GM19455 (cell line): ENCODE results near the gene COA3.

Experiments used
- ATAC-seq: cut with Tn5 transposase; IDR thresholded peaks from one replicate; pipeline ENCODE4 v1.9.1; 2021; ENCODE audit not compliant: unreplicated experiment

Gene COA3

GRCh38 chr17:42798383-42799380 is at the start of gene COA3, which contains the start of gene CNTD1:
Gene COA3 (minus strand): TSS chr17:42798704. CDS start chr17:42798681, 23 bp downstream.
Gene CNTD1 (plus strand): TSS chr17:42798861. CDS start chr17:42799068, 207 bp downstream.
- peak; percentile 79 for ATAC-seq

DNA sequence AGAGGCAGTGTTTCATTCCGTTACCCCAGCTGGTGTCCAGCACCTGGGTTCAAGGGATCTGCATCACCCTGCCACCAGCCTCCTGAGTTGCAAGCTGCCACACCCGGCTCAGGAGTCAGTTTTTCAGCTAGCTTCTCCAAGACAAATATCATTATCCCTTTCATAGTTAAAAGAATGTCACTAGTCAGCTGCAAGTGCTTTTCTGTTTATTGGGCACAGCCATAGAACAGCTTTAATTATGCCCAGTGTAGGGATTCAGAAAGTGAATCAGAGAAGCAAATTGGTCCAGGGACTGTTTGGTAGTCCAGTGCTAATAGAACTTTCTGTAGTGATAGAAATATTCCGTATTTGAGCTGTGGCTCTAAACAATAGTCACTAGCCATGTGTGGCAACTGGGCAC is 49.6 kb upstream of the COA3 start:
- ATAC-seq, result no peak

GRCh38 chr17:42846594-42847280 is 48.2 kb upstream of the COA3 start:
- ATAC-seq, result no peak

DNA sequence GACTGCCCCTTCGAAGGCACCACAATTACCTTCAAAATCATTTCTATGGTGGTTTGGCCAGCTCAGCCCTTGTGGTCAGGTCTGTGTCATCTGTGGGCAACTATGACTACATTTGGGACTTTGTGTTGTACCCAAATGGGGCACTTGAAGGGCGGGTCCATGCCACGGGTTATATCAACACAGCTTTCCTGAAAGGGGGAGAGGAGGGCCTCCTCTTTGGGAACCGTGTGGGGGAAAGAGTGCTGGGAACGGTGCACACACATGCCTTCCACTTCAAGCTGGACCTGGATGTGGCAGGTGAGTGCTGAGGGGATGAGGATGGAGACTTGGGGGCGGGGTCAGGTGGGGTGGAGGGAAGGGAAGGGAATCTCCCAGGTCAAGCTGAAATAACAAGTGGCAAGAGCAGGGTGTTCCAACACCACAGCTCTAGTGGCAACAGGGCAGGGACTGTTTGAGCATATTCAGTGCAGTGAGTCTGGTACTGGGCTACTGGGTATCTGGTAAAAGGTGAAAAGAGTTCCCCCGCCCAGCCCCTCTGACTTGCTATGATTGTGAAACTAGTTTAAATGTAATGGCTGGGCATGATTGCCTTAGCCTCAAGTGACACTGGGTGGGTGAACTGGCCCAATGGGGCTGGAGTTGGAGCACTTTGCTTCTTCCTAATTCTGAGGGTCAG is 47.6 kb upstream of the COA3 start:
- no peak for ATAC-seq

DNA sequence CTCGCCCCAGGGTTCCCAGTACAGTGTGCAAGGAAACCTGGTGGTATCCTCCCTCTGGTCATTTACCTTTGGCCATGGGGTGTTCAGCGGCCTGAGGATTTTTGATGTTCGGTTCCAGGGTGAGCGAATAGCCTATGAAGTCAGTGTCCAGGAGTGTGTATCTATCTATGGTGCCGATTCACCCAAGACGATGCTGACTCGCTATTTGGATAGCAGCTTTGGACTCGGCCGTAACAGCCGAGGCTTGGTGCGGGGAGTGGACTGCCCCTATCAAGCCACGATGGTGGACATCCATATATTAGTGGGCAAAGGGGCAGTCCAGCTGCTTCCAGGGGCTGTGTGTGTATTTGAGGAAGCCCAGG is 47.0 kb upstream of the COA3 start:
- no peak for ATAC-seq

DNA sequence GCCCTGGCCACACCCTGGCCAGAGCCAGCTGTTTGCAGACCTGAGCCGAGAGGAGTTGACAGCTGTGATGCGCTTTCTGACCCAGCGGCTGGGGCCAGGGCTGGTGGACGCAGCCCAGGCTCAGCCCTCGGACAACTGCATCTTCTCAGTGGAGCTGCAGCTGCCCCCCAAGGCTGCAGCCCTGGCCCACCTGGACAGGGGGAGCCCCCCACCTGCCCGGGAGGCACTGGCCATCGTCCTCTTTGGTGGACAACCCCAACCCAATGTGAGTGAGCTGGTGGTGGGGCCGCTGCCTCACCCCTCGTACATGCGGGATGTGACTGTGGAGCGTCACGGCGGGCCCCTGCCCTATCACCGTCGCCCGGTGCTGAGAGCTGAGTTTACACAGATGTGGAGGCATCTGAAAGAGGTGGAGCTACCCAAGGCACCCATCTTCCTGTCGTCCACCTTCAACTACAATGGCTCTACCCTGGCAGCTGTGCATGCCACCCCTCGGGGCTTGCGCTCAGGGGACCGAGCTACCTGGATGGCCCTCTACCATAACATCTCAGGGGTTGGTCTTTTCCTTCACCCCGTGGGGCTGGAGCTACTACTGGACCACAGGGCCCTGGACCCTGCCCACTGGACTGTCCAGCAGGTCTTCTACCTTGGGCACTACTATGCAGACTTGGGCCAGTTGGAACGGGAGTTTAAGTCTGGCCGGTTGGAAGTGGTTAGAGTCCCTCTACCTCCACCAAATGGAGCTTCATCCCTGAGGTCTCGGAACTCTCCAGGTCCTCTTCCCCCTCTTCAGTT is 46.5 kb upstream of the COA3 start:
- no peak for ATAC-seq

GRCh38 chr17:42844271-42844670 is 45.8 kb upstream of the COA3 start, which contains the start of gene AOC2:
Gene AOC2 (plus strand): TSS chr17:42844580. CDS start chr17:42844627, 47 bp downstream.
- no peak for ATAC-seq

DNA sequence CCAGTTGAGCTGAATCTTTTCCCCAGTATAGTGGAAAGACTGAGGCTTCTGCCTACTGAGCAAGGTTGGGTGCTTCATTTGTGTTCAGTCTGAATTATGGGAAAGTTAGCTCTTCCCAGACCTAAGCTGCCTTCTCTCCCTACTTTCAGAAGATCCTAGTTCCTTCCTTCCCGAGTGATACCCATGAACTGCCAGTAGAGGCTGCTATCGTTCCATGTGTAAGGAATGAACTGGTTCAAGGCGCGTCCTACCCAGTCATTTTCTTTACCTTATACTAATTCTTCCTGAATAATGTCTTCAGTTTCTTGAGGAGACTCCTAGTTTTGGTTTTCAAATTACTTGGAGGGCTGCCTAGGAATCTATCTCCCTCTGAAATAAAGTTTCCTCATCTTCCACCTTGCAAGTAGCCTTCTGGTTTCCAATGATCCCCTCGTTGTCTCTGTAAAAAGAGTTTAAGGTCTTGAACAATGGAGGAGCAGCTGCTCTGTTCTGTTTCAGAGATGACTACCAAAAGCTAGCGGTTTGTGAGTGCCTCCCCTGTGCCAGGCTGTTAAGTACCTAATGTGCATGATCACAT is 44.9 kb upstream of the COA3 start:
- ATAC-seq, result no peak

DNA sequence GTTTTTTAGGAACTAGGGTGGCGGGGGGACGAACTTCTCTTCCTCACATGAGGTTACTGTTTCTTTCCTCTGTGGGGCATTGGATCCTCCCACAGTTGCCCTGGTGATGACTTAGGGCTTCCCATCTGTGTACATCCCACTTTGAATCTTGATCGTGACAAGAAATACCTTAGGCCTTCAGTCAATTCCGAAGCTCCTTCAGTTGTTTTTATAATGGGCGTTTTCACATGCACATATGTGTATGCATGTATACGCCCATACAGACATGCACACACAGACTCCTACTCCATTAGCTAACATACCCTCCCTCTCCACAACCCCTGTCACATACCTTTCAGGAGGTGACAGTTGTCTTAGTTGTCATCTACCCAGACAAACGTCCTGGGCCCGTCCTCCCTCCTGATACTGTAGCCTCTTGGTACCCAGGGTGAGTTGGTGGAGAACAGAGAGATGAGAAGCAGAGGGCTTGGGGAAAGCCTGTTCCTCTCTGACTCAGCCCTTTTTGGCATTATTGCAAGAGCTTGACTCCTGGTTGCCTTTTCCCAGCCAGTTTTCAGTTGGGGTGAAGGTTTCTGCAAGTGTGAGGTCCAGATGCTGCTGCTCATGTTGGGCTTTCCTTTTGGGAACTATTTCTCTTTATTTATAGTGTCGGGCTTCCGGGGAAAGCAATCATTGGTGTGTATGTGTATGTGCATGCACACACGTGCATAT is 43.6 kb upstream of the COA3 start:
- ATAC-seq, result no peak

- ATAC-seq, result no peak
Observed at GRCh38 chr17:42835732-42836131, 37.2 kb upstream of the COA3 start.

DNA sequence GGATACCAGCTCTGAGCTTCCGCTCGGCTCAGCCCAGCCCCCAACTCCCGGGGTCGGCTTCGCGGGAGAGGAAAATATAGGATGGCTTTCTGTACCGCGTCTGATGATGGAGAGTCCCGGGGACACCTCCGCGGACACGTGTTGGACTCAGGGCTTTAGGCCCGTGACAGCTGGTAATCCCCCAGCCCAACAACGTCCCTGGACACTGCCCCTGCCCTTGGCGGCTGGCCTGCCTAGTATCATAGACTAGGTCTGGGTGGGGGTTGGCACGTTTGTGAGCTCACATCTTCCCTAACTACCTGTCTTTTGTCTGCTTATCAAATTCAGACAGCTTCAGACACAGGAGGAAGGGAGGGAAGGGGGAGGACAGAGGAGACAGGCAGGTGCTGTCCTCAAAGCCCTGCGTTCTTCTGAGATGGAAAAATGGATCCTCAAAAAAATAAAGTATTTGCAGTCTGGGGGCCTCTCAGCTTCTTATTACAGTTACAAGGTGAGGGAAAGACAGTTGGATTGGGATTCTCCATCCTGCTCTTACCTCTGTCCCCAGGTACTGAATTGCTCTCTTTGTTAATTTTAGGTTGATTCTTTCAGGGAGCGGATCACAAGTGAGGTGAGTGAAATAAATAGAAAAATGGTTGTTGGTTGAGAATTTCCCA is 35.4 kb upstream of the COA3 start:
- ATAC-seq, result no peak

- peak; percentile 81 for ATAC-seq
Observed at GRCh38 chr17:42832934-42833766, 34.6 kb upstream of the COA3 start, which contains the start of gene PSME3. Gene PSME3 (plus strand): TSS chr17:42833397. CDS start chr17:42833632, 235 bp downstream.

- ATAC-seq, result peak; percentile 22
Observed at GRCh38 chr17:42832213-42832933, 33.9 kb upstream of the COA3 start.

GRCh38 chr17:42830971-42831370 is 32.5 kb upstream of the COA3 start:
- ATAC-seq, result no peak

DNA sequence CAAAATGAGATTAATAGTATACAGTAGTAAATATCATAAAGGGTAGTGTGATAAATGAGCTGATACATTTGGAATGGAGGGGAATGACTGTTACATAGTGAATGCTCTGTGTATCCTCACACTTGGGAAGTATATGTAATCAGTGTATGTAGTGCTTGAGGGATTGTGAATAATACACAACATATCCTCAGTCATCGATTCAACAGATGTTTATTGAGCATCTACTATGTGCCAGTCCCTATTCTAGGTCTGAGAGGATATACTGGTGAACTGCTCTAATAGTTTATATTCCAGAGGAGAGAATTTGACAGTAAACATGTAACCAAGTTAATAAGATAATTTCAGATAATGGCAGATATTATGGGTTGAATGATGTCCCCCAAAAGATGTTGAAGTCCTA is 29.0 kb upstream of the COA3 start:
- ATAC-seq, result no peak

DNA sequence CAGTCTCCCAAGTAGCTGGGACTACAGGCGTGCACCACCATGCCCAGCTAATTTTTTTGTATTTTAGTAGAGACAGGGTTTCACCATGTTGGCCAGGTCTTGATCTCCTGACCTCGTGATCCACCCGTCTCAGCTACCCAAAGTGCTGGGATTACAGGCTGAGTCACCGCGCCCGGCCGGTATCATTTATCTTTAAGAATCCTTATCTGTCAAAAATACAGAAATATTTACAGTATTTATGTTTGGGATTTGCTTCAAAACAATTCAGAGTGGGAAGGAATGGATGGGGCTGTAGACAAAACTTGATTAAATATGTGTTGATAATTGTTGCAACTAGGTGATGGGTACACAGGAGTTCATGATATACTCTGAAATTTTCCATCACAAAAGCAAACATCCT is 22.7 kb upstream of the COA3 start:
- no peak for ATAC-seq

DNA sequence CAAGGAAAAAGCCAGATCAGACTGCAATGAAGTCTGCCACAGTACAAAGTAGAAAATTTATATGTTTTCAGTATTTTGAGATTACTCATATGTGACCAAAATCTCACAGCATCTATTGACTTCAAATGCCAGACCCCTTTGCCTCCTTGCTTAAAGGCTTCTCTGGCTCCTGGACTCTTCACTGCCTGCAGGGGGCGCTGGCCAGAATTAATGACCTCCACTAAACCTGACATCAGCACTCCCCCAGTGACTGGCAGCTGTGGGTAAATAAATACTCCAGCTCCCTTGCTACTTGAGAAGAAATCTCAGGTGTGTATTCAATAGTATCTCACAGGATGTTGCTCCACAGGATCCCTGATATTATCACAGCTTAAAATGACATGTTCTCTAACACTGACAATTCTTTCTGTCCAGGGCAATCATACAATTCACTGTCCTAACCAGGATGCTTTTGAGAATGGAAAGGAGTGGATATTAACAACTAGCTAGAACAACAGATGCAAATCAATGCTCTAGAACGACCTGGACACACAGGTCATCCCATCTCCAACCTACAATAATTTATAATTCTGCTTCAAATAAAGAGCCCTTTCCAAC is 21.5 kb upstream of the COA3 start:
- ATAC-seq, result no peak
